DOHH2 (cell line): ENCODE results near the gene F2RL3.

ENCODE experiments used
- CTCF ChIP-seq: fragments of 200-600 bp; sonication (generic); IDR thresholded peaks from one replicate; pipeline ENCODE4 v1.5.1; 2014; ENCODE audit warnings: antibody characterized with exemption, mild to moderate bottlenecking, low read depth, low read length; ENCODE audit not compliant: poor library complexity, severe bottlenecking
- EZH2phosphoT487 ChIP-seq: fragments of 200-600 bp; sonication (generic); IDR thresholded peaks from 2 replicates; pipeline ENCODE4 v1.6.1; 2017; ENCODE audit warnings: borderline replicate concordance, mild to moderate bottlenecking, antibody characterized with exemption, low read length, moderate library complexity, mixed read lengths

DNA sequence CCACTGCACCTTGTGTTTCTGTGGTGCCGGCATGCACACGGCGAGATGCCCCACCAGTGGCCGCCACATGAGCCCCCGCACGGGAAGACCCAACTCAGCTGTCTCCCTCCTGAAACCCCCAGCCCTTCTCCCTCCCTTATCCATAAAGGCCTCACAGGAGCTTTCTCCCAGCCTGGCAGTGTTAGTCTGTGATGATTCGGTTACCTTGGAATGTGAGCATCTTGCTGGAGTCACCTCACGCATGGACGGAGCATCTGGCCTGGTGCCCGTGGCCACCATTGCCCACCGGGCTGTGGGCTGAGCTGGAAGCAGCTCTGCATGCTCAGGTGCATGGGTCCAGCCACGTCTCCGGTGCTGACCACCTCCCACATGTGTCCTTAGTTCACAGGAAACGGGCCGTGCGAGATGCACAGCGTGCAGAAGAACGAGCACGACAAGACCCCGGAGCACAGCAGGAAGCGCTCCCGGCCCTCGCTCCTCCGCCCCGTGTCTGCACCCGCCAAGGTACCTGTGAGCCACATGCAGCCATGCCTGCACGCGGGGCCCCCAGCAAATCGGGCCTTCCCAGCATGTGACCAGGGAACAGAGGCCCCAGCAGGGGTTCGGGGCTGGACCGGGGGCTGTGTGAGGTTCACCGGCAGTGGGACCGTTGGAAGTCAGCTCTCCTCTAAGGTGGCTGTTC, 37.6 kb upstream of the F2RL3 start:
- no peak for TF ChIP-seq EZH2phosphoT487
- TF ChIP-seq CTCF: no peak
